Measurements from ENCODE around the gene IQUB.
"Not testable (repeated sequence)": the region's sequence is repeated elsewhere in the genome, so short reads cannot be mapped to it uniquely, and the experiment has no call there.

Gene IQUB

DNA sequence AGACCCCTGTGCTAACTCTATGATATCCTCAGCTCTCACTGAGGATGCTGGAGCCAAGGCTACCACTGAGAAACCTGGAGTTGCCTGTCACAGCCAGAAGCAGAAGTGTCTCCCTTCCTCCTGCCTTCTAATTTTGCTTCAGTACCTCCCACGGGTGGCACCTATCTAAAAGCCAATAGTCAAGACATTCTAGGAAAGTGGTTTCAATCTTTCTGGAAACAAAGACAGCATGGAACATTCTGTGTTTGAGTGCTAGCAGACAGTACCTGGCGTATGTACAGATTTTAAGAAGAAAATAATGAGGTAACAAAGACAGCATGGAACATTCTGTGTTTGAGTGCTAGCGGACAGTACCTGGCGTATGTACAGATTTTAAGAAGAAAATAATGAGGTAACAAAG lies 126.4 kb downstream of the IQUB start:
- DNase-seq, result not testable (repeated sequence)

Measured in NCI-H69 (cell line).